OCI-LY1 (cell line): ENCODE data around the gene STAM2.
"Not testable (repeated sequence)": the region's sequence is repeated elsewhere in the genome, so short reads cannot be mapped to it uniquely, and the experiment has no call there.

Experiments used
- EZH2 ChIP-seq: fragments of 200-600 bp; sonication (generic), shearing (Covaris generic); IDR thresholded peaks from 2 replicates; pipeline ENCODE4 v1.8.0; 2017; ENCODE audit warnings: borderline replicate concordance, mixed run types, mild to moderate bottlenecking, antibody characterized with exemption, low read length, moderate library complexity, mixed read lengths
- TF ChIP-seq, protein P1 (sequence below): fragments of 200-600 bp; sonication (generic), shearing (Covaris generic); IDR thresholded peaks from 2 replicates; pipeline ENCODE4 v1.5.1; 2017; ENCODE audit warnings: mild to moderate bottlenecking, antibody characterized with exemption, low read length, moderate library complexity, mixed read lengths

DNA sequence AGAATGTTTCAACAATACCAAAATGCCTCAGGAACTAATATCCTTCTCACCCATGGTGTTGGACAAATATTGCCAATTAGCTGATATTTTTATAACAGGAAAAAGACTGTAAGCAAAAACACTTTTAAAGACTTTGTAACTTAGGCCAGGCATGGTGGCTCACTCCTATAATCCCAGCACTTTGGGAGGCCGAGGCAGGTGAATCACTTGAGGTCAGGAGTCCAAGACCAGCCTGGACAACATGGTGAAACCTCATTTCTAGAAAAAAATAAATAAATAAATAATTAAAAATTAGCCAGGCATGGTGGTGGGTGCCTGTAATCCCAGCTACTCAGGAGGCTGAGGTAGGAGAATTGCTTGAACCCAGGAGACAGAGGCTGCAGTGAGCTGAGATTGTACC lies 8.1 kb downstream of the STAM2 start:
- TF ChIP-seq, protein P1, sequence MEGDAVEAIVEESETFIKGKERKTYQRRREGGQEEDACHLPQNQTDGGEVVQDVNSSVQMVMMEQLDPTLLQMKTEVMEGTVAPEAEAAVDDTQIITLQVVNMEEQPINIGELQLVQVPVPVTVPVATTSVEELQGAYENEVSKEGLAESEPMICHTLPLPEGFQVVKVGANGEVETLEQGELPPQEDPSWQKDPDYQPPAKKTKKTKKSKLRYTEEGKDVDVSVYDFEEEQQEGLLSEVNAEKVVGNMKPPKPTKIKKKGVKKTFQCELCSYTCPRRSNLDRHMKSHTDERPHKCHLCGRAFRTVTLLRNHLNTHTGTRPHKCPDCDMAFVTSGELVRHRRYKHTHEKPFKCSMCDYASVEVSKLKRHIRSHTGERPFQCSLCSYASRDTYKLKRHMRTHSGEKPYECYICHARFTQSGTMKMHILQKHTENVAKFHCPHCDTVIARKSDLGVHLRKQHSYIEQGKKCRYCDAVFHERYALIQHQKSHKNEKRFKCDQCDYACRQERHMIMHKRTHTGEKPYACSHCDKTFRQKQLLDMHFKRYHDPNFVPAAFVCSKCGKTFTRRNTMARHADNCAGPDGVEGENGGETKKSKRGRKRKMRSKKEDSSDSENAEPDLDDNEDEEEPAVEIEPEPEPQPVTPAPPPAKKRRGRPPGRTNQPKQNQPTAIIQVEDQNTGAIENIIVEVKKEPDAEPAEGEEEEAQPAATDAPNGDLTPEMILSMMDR = not testable (repeated sequence)
- TF ChIP-seq EZH2 = not testable (repeated sequence)
